Hepatocyte (in vitro differentiated cells): ENCODE data around the gene E2F8. TPM values are rescaled to one million over a fixed set of nuclear protein-coding genes. Genes with fewer than 3 reads are reported as not detected.

Source experiments
- DNase-seq: peaks from one replicate; pipeline ENCODE4 v3.0.0-alpha.2; 2016; ENCODE audit warnings: low spot score
- H2AFZ ChIP-seq: fragments of 200-600 bp; sonication (generic); 2 replicates; pipeline ENCODE4 v1.6.0; 2016; ENCODE audit warnings: antibody characterized with exemption, mild to moderate bottlenecking
- H3K27ac ChIP-seq: fragments of 200-600 bp; sonication (generic); 2 replicates; pipeline ENCODE4 v1.5.1; 2016; ENCODE audit warnings: mild to moderate bottlenecking
- H3K27me3 ChIP-seq: fragments of 200-600 bp; sonication (generic); 2 replicates; pipeline ENCODE4 v1.6.1; 2016
- H3K36me3 ChIP-seq: fragments of 200-600 bp; sonication (generic); replicated peaks from 2 replicates; pipeline ENCODE4 v1.5.1; 2016; ENCODE audit warnings: low read depth; ENCODE audit not compliant: insufficient read depth
- H3K4me1 ChIP-seq: fragments of 200-600 bp; sonication (generic); 2 replicates; pipeline ENCODE4 v1.5.1; 2016; ENCODE audit warnings: mild to moderate bottlenecking, moderate library complexity; ENCODE audit not compliant: insufficient read depth
- H3K4me2 ChIP-seq: fragments of 200-600 bp; sonication (generic); 2 replicates; pipeline ENCODE4 v1.6.0; 2016
- H3K4me3 ChIP-seq: fragments of 200-600 bp; sonication (generic); 2 replicates; pipeline ENCODE4 v1.5.1; 2016; ENCODE audit warnings: mild to moderate bottlenecking
- H3K79me2 ChIP-seq: fragments of 200-600 bp; sonication (generic); 2 replicates; pipeline ENCODE4 v1.6.0; 2017; ENCODE audit warnings: mild to moderate bottlenecking
- H3K9me2 ChIP-seq: fragments of 200-600 bp; sonication (generic); replicated peaks from 2 replicates; pipeline ENCODE4 v1.6.0; 2017; ENCODE audit warnings: mild to moderate bottlenecking; ENCODE audit not compliant: insufficient read depth
- H3K9me3 ChIP-seq: fragments of 200-600 bp; sonication (generic); 2 replicates; pipeline ENCODE4 v1.5.1; 2016; ENCODE audit warnings: low read depth, mild to moderate bottlenecking
- H4K20me1 ChIP-seq: fragments of 200-600 bp; sonication (generic); 2 replicates; pipeline ENCODE4 v1.6.0; 2016; ENCODE audit warnings: mild to moderate bottlenecking; ENCODE audit not compliant: insufficient read depth, poor library complexity, severe bottlenecking
- CTCF ChIP-seq: fragments of 200-600 bp; sonication (generic); IDR thresholded peaks from 2 replicates; pipeline ENCODE4 v1.5.1; 2016; ENCODE audit warnings: antibody characterized with exemption, mild to moderate bottlenecking; ENCODE audit not compliant: poor library complexity
- EZH2 ChIP-seq: fragments of 200-600 bp; sonication (generic); IDR thresholded peaks from 2 replicates; pipeline ENCODE4 v1.6.1; 2016; ENCODE audit warnings: antibody characterized with exemption, mild to moderate bottlenecking, borderline replicate concordance
- EZH2phosphoT487 ChIP-seq: fragments of 200-600 bp; sonication (generic); IDR thresholded peaks from one replicate; pipeline ENCODE4 v1.6.1; 2018; ENCODE audit warnings: antibody characterized with exemption, mild to moderate bottlenecking, low read depth, moderate library complexity; ENCODE audit not compliant: unreplicated experiment, severe bottlenecking
- WGBS: methylation state at CpG from one replicate; pipeline ENCODE4 v1.1.6; 2016; ENCODE audit warnings: low lambda C conversion rate; ENCODE audit errors: missing lambda C conversion rate; 5-methylcytosine and 5-hydroxymethylcytosine counted together
- polyA plus RNA-seq: library from polyadenylated mRNA; unstranded; fragments of >200 nt; fragmentation: Nextera tagmentation; extraction: Ambion mirVana; gene quantifications from 2 replicates; pipeline ENCODE4 v1.2.1, GENCODE V29; 2016
- total RNA-seq: library from RNA; depleted of rRNA; stranded (reverse); fragments of >200 nt; gene quantifications from 2 replicates; pipeline ENCODE4 v1.2.3, GENCODE V29; 2014

The E2F8 gene
- total and polyA plus RNA-seq, 2 experiments from 2014 or later, result 0.42 to 2.3 TPM

- H3K9me2 ChIP-seq, result no peaks in the 10 kb centered on the region
- TF ChIP-seq EZH2phosphoT487 (no peak), CTCF (no peak), EZH2 (no peak)
- DNase-seq, result no peak
- no peak overlapping the region for H2AFZ ChIP-seq
- no peaks in the 10 kb centered on the region for H3K27me3 ChIP-seq
- H4K20me1 ChIP-seq, result no peaks in the 10 kb centered on the region
- H3K9me3 ChIP-seq, result no peaks in the 10 kb centered on the region
- no peak overlapping the region for H3K4me3 ChIP-seq
- no peak overlapping the region for H3K4me2 ChIP-seq
- H3K36me3 ChIP-seq, result no peaks in the 10 kb centered on the region
- H3K79me2 ChIP-seq, result no peaks in the 10 kb centered on the region
- no peaks in the 10 kb centered on the region for H3K4me1 ChIP-seq
- no peak overlapping the region for H3K27ac ChIP-seq
- 77% methylated on average over 5 of the region's 5 CpGs for WGBS
Measured at GRCh38 chr11:19187114-19187832, 53.5 kb downstream of the E2F8 start.

GRCh38 chr11:19185516-19186052 lies 55.2 kb downstream of the E2F8 start:
- DNase-seq, result no peak
- Histone ChIP-seq H3K27me3 (no peaks in the 10 kb centered on the region), H3K4me1 (no peaks in the 10 kb centered on the region), H3K27ac (no peak overlapping the region), H3K9me2 (no peaks in the 10 kb centered on the region), H2AFZ (no peak overlapping the region), H3K4me2 (no peak overlapping the region), H3K9me3 (no peaks in the 10 kb centered on the region), H3K4me3 (no peak overlapping the region), H4K20me1 (no peaks in the 10 kb centered on the region), H3K36me3 (no peaks in the 10 kb centered on the region), H3K79me2 (no peaks in the 10 kb centered on the region)
- 76% methylated on average over 6 of the region's 6 CpGs for WGBS
- TF ChIP-seq EZH2 (no peak), CTCF (no peak), EZH2phosphoT487 (no peak)

- H2AFZ ChIP-seq, result no peak overlapping the region
- no peak for DNase-seq
- H3K9me2 ChIP-seq, result no peaks in the 10 kb centered on the region
- no peaks in the 10 kb centered on the region for H4K20me1 ChIP-seq
- H3K4me1 ChIP-seq, result no peaks in the 10 kb centered on the region
- H3K36me3 ChIP-seq, result no peaks in the 10 kb centered on the region
- no peaks in the 10 kb centered on the region for H3K79me2 ChIP-seq
- H3K4me3 ChIP-seq, result no peak overlapping the region
- no peak for TF ChIP-seq EZH2phosphoT487
- TF ChIP-seq CTCF, result no peak
- no peak for TF ChIP-seq EZH2
- H3K27me3 ChIP-seq, result no peaks in the 10 kb centered on the region
- H3K27ac ChIP-seq, result no peak overlapping the region
- H3K4me2 ChIP-seq, result no peak overlapping the region
- H3K9me3 ChIP-seq, result no peaks in the 10 kb centered on the region
- 84% methylated on average over 2 of the region's 2 CpGs for WGBS
Measured at GRCh38 chr11:19185036-19185435, 55.7 kb downstream of the E2F8 start.
